Left lung (tissue), 10 donors: Measurements from ENCODE around the gene ZNF804B. TPM values are rescaled to one million over a fixed set of nuclear protein-coding genes. Genes with fewer than 3 reads are reported as not detected.

Source experiments
- ATAC-seq: fragments of 200-7000 bp; cut with Tn5 transposase; one replicate; pipeline ENCODE4 v1.9.1; 2020; ENCODE audit warnings: moderate library complexity
- DNase-seq, 4 donors: peaks; one replicate each; pipeline ENCODE4 v3.0.0-alpha.2; 2013 to 2020
- H3K27ac ChIP-seq, 2 donors: fragments of 200-600 bp; sonication (generic) in 1 of 2; one replicate each; pipeline versions ENCODE4 v1.5.0 to v1.8.0; 2020 to 2021
- H3K27me3 ChIP-seq, 2 donors: fragments of 200-600 bp; sonication (generic) in 1 of 2; one replicate each; pipeline versions ENCODE4 v1.5.0 to v1.8.0; 2020 to 2021
- H3K36me3 ChIP-seq, 2 donors: fragments of 200-600 bp; sonication (generic) in 1 of 2; one replicate each; pipeline versions ENCODE4 v1.5.0 to v1.8.0; 2020 to 2021
- H3K4me1 ChIP-seq, 2 donors: fragments of 200-600 bp; one replicate each; pipeline ENCODE4 v1.8.0; 2021
- H3K4me3 ChIP-seq, 2 donors: fragments of 200-600 bp; sonication (generic) in 1 of 2; one replicate each; pipeline versions ENCODE4 v1.5.0 to v1.8.0; 2020 to 2021; ENCODE audit warnings: mild to moderate bottlenecking in 1 of 2
- H3K9me3 ChIP-seq, 2 donors: fragments of 200-600 bp; sonication (generic) in 1 of 2; one replicate each; pipeline versions ENCODE4 v1.5.0 to v1.8.0; 2020 to 2021
- intact Hi-C, 2 donors: fragments of 100-400 bp; cut with DNase I; formaldehyde crosslinking; loops; one replicate each; pipeline versions ENCODE4 v1.11.2 to v1.14.2; 2022
- polyA plus RNA-seq, 6 donors: library from polyadenylated mRNA; unstranded; fragments of 120-200 nt; gene quantifications; one replicate each; pipeline ENCODE4 v1.2.1, GENCODE V29; 2013; ENCODE audit not compliant: insufficient read length in 6 of 6
- total RNA-seq, 2 donors: library from RNA; stranded (reverse); fragmentation: NEBNext Ultra II Directional; extraction: Animal tissue kit (Norgen Biotek cat#: 25700); gene quantifications; one replicate each; pipeline ENCODE4 v1.2.1, GENCODE V29; 2021
- TF ChIP-seq, protein P1 (sequence below), 2 donors: fragments of 200-600 bp; sonication (generic) in 1 of 2; IDR thresholded peaks; one replicate each; pipeline versions ENCODE4 v1.5.0 to v1.8.0; 2021; ENCODE audit warnings: antibody characterized with exemption in 2 of 2
- donor health status: DM: no; HTN: yes; CAD: no.
- donor health status: DM: no; HTN: no; CAD: no.

ZNF804B gene
- total and polyA plus RNA-seq, 8 donors, result 0.05 to 0.14 (median 0.09) TPM; not detected in 3

DNA sequence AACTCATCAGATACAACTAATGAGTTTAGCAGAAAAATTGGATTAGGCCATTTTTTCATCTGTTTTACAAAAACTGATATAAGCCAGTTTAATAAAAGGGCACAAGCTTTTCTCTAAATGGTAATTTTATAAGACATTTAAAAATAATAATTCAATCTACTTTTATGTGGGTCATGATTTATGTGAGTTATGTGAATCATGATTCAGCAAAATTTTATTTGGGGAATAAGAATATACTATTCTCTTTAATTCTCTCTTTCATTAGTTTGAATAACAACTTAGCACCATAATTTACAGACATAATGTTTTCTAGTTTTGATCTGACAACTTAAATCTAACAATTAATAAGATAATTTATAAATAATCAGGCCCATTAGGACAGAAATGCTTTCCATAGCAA, 99.8 kb downstream of the ZNF804B start:
- no peak for DNase-seq
- ATAC-seq, result no peak
- Histone ChIP-seq H3K4me3 (no peak overlapping the region), H3K27me3 (no peaks in the 10 kb centered on the region), H3K36me3 (no peaks in the 10 kb centered on the region), H3K9me3 (no peaks in the 10 kb centered on the region), H3K4me1 (no peaks in the 10 kb centered on the region), H3K27ac (no peak overlapping the region)
- intact Hi-C loops, result no loop called here
- TF ChIP-seq, protein P1, sequence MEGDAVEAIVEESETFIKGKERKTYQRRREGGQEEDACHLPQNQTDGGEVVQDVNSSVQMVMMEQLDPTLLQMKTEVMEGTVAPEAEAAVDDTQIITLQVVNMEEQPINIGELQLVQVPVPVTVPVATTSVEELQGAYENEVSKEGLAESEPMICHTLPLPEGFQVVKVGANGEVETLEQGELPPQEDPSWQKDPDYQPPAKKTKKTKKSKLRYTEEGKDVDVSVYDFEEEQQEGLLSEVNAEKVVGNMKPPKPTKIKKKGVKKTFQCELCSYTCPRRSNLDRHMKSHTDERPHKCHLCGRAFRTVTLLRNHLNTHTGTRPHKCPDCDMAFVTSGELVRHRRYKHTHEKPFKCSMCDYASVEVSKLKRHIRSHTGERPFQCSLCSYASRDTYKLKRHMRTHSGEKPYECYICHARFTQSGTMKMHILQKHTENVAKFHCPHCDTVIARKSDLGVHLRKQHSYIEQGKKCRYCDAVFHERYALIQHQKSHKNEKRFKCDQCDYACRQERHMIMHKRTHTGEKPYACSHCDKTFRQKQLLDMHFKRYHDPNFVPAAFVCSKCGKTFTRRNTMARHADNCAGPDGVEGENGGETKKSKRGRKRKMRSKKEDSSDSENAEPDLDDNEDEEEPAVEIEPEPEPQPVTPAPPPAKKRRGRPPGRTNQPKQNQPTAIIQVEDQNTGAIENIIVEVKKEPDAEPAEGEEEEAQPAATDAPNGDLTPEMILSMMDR (IDR thresholded peaks at IDR 0.05), result no peak

DNA sequence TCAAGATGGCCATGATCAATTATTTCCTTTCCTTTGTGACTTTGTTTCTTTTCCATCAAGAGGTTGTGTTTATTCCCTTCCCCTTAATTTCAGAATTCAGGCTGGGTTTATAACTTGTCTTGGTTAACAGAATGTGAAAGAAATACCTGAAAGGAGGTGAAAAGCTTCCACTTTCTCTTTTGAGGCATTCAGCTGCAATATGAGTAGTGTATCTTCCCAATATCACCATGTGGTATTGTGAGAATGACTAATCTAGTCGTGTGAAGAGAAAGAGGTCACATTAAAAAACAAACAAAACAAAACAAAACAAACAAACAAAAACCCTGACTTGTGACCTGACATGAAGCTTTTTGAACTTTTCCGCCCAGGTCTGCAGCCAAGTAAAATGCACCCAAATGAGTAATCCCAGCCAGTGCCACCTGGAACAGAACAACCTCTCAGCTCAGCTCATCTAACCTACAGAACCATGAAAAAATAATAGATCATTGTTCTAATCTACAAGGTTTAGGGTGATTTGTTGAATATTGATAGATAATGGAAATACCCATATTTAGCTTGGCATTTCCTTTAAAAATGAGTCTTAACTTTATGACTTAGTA, 106.9 kb downstream of the ZNF804B start:
- no peak overlapping the region for H3K27ac ChIP-seq
- no peak overlapping the region for H3K4me3 ChIP-seq
- H3K4me1 ChIP-seq, result no peaks in the 10 kb centered on the region
- DNase-seq, result no peak
- no peak for ATAC-seq
- no peaks in the 10 kb centered on the region for H3K36me3 ChIP-seq
- intact Hi-C loops, result no loop called here
- no peaks in the 10 kb centered on the region for H3K27me3 ChIP-seq
- TF ChIP-seq, protein P1 (IDR thresholded peaks at IDR 0.05), result no peak
- peaks cover 0 to 9% of the 10 kb centered on the region in 2 donors for H3K9me3 ChIP-seq

DNA sequence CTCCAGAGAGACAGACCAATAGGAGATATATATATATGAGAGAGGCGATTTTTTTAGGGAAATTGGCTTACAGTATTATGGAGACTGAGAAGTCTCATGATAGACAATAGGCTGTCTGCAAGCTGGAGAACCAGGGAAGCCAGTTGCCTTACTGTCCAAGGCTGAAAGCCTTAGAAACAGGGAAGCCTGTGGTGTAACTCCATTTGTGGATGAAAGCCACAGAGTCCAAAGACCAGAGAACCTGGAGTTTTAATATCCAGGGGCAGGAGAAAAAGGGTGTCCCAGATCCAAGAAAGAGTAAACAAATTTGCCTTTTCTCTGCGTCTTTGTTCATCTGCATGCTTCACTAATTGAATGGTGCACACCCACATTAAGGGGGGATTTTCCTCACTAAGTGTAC, 107.7 kb downstream of the ZNF804B start:
- Histone ChIP-seq H3K36me3 (no peaks in the 10 kb centered on the region), H3K4me3 (no peak overlapping the region), H3K27me3 (no peaks in the 10 kb centered on the region), H3K27ac (no peak overlapping the region), H3K4me1 (no peaks in the 10 kb centered on the region), H3K9me3 (peaks cover 0 to 17% of the 10 kb centered on the region in 2 donors)
- intact Hi-C loops, result no loop called here
- TF ChIP-seq, protein P1 (IDR thresholded peaks at IDR 0.05), result no peak
- no peak for DNase-seq
- ATAC-seq, result no peak

DNA sequence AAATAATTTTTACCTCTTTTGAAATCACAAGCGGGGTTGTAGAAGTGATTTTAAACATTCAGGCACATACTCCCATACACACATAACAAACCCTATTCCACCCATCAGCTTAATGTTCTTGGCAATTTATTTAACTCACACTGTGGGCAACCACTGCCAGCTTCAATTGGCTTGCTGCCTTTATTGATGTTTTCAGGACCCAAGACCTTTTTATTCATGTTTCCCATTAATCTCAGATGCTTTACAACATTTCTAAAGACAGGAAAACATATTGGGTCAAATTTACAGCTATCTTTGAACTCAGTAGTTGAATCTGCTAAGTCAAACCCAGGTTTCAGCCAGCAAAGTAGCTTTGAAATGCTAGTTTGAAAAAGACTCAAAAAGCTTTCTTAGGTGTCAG, 109.0 kb downstream of the ZNF804B start:
- Histone ChIP-seq H3K27ac (no peak overlapping the region), H3K36me3 (no peaks in the 10 kb centered on the region), H3K4me1 (no peaks in the 10 kb centered on the region), H3K4me3 (no peak overlapping the region), H3K27me3 (no peaks in the 10 kb centered on the region), H3K9me3 (peaks cover 0 to 19% of the 10 kb centered on the region in 2 donors)
- TF ChIP-seq, protein P1 (IDR thresholded peaks at IDR 0.05), result no peak
- intact Hi-C loops, result no loop called here
- ATAC-seq, result no peak
- no peak for DNase-seq

DNA sequence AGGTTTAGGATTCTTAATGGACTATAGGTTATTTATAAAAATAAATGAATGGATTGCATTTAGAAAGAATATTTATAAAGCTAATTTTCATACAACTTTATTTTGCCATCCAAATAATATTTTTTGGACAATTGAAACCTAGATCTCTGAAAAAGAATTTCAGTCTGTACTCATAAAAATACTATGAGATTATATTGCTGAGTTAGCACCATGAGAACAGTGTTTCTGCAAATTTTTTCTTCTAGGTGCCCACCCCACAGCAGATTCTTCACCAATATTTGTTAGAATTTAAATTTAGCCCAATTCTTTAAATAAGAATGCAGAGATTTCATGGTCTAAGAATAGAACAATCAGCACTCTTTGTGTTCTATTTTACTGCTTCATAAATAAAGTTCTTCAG, 121.6 kb downstream of the ZNF804B start:
- Histone ChIP-seq H3K9me3 (no peaks in the 10 kb centered on the region), H3K27ac (no peak overlapping the region), H3K4me3 (no peak overlapping the region), H3K27me3 (no peaks in the 10 kb centered on the region), H3K36me3 (no peaks in the 10 kb centered on the region), H3K4me1 (no peaks in the 10 kb centered on the region)
- ATAC-seq (no peak), DNase-seq (no peak)
- intact Hi-C loops, result no loop called here
- TF ChIP-seq, protein P1 (IDR thresholded peaks at IDR 0.05), result no peak
